Activated T-helper 17 cell treated with anti-CD3 and anti-CD28 coated beads, Interleukin-2, amount 50 U/mL, for 72 hours (primary cell): Measurements from ENCODE around the gene ARHGAP15. TPM values are rescaled to one million over a fixed set of nuclear protein-coding genes. Genes with fewer than 3 reads are reported as not detected.

ENCODE experiments used
- ATAC-seq: fragments of 150-1000 bp; cut with Tn5 transposase; replicated peaks from 2 replicates; pipeline ENCODE4 v1.10.0; 2021; ENCODE audit warnings: mild to moderate bottlenecking, moderate library complexity
- H3K27ac Mint-ChIP-seq: one replicate; pipeline ENCODE4 v1.8.0; 2022; ENCODE audit warnings: mixed read lengths
- H3K27me3 Mint-ChIP-seq: one replicate; pipeline ENCODE4 v1.8.0; 2022; ENCODE audit warnings: mixed read lengths
- H3K36me3 Mint-ChIP-seq: one replicate; pipeline ENCODE4 v1.8.0; 2022; ENCODE audit warnings: low read depth, mild to moderate bottlenecking, mixed read lengths
- H3K4me1 Mint-ChIP-seq: one replicate; pipeline ENCODE4 v1.8.0; 2022; ENCODE audit warnings: mixed read lengths
- H3K4me3 Mint-ChIP-seq: one replicate; pipeline ENCODE4 v1.8.0; 2022; ENCODE audit warnings: mild to moderate bottlenecking, mixed read lengths
- H3K9me3 Mint-ChIP-seq: one replicate; pipeline ENCODE4 v1.8.0; 2022; ENCODE audit warnings: mixed read lengths
- total RNA-seq, 2 donors: library from RNA; stranded (reverse); gene quantifications; one replicate each; pipeline ENCODE4 v1.2.3, GENCODE V29; 2022

Gene ARHGAP15
- total RNA-seq, 2 donors from 2014 or later = 93.3 to 98.3 TPM

DNA sequence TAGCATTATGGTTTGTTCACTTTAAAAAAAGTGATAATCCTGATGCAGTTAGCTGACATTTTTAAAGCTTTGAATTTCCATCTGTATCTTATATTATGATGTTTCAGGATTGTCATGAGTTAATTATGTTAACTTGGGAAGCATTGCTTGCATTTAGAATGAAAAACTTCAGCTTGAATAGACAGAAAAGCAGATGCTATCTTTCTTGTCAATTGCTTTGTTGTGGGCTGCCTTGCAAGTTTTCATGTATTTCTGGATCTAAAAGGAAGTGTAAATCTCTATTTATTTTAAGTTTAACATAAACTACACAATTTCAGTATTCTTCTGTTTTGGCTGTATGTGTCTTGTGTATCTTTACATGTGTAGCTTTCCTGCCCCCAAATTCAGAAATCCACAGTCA lies 479.5 kb downstream of the ARHGAP15 start:
- Mint-ChIP-seq H3K27ac (no peak overlapping the region), H3K4me1 (peaks cover 23% of the 10 kb centered on the region), H3K4me3 (no peak overlapping the region), H3K36me3 (peaks cover 24% of the 10 kb centered on the region), H3K27me3 (no peaks in the 10 kb centered on the region), H3K9me3 (peaks cover under 1% of the 10 kb centered on the region)
- no peak for ATAC-seq

DNA sequence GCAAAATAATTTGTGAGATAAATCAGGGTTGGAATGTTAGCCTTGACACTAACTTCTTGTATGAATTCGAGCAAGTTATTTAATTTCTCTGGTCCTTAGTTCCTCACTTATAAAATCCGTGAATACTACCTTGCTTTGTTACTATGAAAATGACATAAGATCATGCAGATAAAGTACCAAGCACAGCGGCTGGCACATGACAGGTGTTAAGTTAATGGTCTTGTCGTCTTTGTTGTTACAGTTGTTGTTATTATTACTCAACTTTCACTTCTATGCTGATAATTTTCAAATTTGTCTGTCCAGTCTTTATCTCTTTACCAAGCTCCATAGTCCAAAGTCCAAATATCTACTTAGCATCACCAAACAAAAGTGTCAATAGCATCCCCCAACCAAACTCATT lies 482.1 kb downstream of the ARHGAP15 start:
- Mint-ChIP-seq H3K9me3 (peaks cover 3% of the 10 kb centered on the region), H3K4me1 (peaks cover 27% of the 10 kb centered on the region), H3K4me3 (no peak overlapping the region), H3K36me3 (peaks cover 39% of the 10 kb centered on the region), H3K27ac (peak overlapping the region; percentile 3), H3K27me3 (no peaks in the 10 kb centered on the region)
- ATAC-seq = no peak

DNA sequence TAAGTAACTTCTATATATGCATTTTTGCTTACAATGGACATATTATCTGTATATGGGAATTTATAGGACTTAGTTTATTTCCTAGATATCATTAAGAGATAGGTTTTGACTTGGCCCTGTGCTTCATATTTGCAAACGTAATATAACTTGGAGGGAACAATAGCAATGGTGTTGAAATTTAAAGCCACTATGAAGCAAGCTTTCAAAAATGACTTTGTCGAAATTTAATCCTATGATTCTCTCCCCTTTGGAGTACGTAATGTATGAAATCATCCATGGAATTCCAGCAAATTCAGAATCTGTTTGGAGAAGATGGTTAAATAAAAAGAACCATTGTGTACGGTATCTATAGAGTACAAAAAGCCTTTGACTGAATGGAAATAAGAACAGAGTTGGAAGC lies 486.3 kb downstream of the ARHGAP15 start:
- Mint-ChIP-seq H3K36me3 (peaks cover 27% of the 10 kb centered on the region), H3K27me3 (no peaks in the 10 kb centered on the region), H3K27ac (no peak overlapping the region), H3K4me3 (no peak overlapping the region), H3K4me1 (peaks cover 18% of the 10 kb centered on the region), H3K9me3 (peaks cover 3% of the 10 kb centered on the region)
- ATAC-seq = no peak

DNA sequence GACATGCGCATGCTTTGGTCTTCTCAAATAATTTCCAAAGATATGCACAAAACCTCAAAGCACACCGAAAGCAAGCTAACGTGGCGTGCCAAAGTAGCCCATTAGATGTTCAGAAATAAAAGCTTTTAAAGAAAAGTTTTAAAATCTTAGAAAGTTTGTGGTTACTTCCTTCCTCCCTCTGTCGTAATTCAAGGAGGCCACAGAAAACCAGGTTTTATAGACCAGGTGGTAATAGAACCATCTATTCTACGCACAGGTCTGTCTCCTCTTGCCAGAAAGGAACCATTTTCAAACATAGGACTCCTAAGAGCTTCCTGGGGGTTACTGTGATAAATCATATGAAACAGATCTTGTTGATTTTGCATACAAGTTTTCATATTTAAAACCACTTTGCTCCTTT lies 487.2 kb downstream of the ARHGAP15 start:
- H3K4me3 Mint-ChIP-seq = no peak overlapping the region
- ATAC-seq = no peak
- peaks cover 12% of the 10 kb centered on the region for H3K4me1 Mint-ChIP-seq
- H3K36me3 Mint-ChIP-seq = peaks cover 27% of the 10 kb centered on the region
- no peaks in the 10 kb centered on the region for H3K27me3 Mint-ChIP-seq
- H3K27ac Mint-ChIP-seq = no peak overlapping the region
- H3K9me3 Mint-ChIP-seq = peaks cover 3% of the 10 kb centered on the region

DNA sequence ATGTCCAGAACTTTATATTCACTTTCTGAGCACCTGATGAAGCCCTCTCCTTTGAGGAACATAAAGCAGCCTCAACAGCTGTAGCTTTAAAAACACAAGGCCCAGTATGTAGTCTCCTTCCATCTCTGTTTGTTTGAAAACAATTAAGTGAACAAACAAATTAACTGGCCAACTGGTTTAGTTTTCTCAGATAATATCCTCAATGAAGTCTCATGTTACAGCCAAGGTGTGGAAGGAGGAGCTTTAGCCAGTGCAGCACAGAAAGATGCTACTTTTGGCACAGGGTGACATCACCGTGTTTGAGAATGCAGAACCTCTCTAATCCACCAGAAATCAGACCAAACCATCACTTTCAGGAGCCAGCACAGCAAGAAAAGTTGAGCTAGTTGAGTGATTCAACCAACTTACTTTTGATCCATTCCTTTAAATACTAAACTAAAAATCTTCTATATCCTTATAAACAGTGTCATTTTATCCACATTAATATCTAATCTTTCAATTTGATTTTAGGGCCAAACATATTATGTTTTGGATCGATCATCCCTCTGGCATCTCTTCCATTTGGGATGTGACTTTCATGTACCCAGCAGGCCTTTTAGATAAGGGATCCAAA lies 488.7 kb downstream of the ARHGAP15 start:
- H3K4me1 Mint-ChIP-seq = peaks cover 7% of the 10 kb centered on the region
- no peak overlapping the region for H3K27ac Mint-ChIP-seq
- H3K36me3 Mint-ChIP-seq = peaks cover 42% of the 10 kb centered on the region
- H3K4me3 Mint-ChIP-seq = no peak overlapping the region
- H3K27me3 Mint-ChIP-seq = no peaks in the 10 kb centered on the region
- ATAC-seq = no peak
- H3K9me3 Mint-ChIP-seq = peaks cover 3% of the 10 kb centered on the region

DNA sequence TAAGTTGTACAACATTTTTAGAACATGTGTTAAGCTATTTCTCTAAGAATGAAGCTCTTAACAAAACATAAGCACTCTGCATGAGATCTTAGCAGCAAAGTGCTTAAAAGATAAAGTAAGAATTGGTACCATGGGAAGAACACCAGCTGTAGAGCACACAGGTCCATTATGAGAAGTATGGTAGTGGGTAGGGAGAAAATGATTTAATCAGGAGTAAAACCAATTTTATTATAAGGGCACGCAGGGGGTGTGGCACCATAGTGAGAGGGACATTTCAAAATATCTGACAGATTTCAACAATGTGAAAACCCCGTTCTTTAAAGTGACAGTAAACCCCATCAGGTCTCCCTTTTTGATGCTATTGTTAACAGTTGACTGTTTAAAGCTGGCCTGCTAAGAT lies 492.9 kb downstream of the ARHGAP15 start:
- Mint-ChIP-seq H3K4me3 (no peak overlapping the region), H3K27ac (no peak overlapping the region), H3K9me3 (no peaks in the 10 kb centered on the region), H3K4me1 (peaks cover 5% of the 10 kb centered on the region), H3K27me3 (no peaks in the 10 kb centered on the region), H3K36me3 (peaks cover 65% of the 10 kb centered on the region)
- ATAC-seq = no peak

DNA sequence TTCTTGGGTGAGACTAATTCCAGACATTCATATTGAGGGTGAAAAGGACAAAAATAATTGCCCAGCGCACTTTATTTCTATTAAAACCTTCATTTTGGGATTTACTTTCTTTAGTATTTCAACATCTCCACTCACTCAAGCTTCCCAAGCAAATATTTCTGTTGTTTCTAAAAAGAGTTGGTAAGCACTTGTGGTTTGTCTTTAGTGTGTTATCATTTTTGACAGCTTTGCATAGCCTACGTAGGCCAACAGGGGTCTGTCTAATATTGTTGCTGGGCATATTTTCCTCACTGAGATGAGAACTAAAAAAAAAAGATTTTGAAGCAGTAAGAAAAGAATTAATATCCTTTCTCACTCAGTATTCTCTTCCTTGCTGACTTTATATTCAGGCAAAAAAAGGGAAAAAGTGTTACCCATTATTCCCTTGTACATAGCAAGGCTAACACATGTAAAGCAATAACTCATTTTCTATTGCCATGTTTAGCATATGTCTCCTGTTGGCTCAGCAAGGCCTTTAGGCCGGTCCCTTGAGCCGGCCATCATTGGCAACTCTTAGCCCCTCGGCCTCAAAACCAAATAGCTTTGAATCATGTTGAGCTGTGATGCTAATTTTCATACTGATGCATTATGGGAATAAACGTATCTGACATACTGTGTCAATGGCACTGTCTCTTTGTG lies 494.2 kb downstream of the ARHGAP15 start:
- H3K27me3 Mint-ChIP-seq = no peaks in the 10 kb centered on the region
- peaks cover 69% of the 10 kb centered on the region for H3K36me3 Mint-ChIP-seq
- no peak overlapping the region for H3K27ac Mint-ChIP-seq
- H3K4me3 Mint-ChIP-seq = no peak overlapping the region
- H3K9me3 Mint-ChIP-seq = no peaks in the 10 kb centered on the region
- peaks cover 5% of the 10 kb centered on the region for H3K4me1 Mint-ChIP-seq
- ATAC-seq = no peak

DNA sequence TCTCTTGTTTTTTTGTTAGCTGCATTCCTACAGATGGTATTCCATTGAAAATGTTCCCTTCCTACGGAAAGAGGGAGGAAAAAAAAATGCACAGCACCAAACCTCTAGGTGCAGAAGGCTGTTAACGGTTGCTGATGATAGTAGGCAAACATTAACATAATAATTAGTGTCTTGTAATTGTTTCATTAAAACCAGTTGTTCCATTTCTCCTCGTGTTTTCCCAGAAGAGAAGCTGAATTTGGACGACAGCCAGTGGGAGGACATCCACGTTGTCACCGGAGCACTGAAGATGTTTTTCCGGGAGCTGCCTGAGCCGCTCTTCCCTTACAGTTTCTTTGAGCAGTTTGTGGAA lies 494.7 kb downstream of the ARHGAP15 start:
- peaks cover 74% of the 10 kb centered on the region for H3K36me3 Mint-ChIP-seq
- ATAC-seq = no peak
- H3K4me1 Mint-ChIP-seq = peaks cover 5% of the 10 kb centered on the region
- H3K9me3 Mint-ChIP-seq = no peaks in the 10 kb centered on the region
- H3K27ac Mint-ChIP-seq = no peak overlapping the region
- no peaks in the 10 kb centered on the region for H3K27me3 Mint-ChIP-seq
- H3K4me3 Mint-ChIP-seq = no peak overlapping the region

DNA sequence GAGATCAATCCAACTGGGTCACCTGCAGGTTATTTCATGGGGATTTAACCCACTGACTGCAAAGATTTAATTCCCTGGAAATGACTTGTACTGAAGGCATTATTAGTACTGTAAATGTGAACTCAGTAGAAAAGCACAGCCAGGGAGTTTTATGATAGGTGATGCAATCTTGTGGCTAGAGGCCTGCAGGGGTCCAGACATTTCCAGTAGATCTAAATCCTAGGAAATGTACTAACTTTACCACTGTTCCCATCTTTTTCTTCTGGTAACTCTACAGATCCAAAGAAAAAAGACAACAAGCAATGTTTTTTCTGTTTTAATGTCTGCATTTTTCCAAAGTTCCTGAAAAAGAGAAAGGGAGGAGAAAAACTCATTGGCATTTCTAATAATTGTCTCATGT lies 500.1 kb downstream of the ARHGAP15 start:
- no peak overlapping the region for H3K27ac Mint-ChIP-seq
- H3K4me1 Mint-ChIP-seq = peaks cover 9% of the 10 kb centered on the region
- no peaks in the 10 kb centered on the region for H3K9me3 Mint-ChIP-seq
- ATAC-seq = no peak
- no peak overlapping the region for H3K4me3 Mint-ChIP-seq
- peaks cover 91% of the 10 kb centered on the region for H3K36me3 Mint-ChIP-seq
- H3K27me3 Mint-ChIP-seq = no peaks in the 10 kb centered on the region

DNA sequence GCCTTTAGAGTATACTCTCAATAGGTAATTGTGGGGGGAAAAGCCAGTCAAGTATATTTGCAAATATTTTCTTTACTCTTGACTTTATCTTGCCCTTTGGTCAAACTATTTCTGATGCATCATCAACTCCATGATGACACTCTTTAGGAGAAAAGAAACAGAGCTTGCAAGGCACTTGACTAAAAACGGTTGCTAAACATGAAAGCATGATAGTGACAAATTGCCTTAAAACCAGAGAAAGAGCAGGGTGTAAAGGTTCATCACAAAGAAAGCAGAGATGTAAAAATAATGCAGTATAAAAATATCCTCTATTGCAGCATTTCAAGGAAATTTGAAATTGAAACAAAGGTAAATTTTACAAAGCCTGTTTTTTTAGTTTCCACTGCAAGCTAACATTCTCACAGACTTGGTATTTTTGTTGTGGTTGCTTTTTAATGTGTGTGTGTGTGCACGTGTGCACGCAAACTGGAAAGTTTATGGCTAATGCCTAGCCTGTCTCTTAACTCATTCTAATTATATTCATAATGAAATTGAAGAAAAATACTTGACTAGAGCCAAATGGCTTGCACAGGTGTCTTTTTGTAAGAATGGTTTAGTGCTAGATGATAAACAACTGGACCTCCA lies 503.6 kb downstream of the ARHGAP15 start:
- no peak overlapping the region for H3K27ac Mint-ChIP-seq
- no peak overlapping the region for H3K4me3 Mint-ChIP-seq
- peaks cover 4% of the 10 kb centered on the region for H3K4me1 Mint-ChIP-seq
- no peaks in the 10 kb centered on the region for H3K9me3 Mint-ChIP-seq
- ATAC-seq = no peak
- no peaks in the 10 kb centered on the region for H3K27me3 Mint-ChIP-seq
- peaks cover 91% of the 10 kb centered on the region for H3K36me3 Mint-ChIP-seq

DNA sequence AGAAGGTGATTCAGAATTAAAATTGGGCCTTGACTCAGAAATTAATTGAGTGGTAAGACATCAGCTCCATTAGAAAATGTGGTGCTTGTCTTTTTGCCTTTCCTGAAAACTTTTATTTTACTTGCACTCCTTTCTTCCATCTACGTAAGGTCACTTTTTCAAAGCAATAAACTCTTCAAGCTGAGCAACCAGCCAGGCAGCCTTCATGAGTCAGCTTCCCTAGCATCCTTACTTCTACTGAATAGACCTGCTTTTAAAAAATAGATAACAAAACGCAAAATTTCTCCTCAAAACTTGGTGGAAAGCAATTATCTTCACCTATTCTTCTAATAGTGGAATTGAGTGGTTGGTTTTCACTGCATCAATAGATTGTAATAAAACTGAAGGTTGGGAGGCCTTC lies 504.2 kb downstream of the ARHGAP15 start:
- peaks cover 85% of the 10 kb centered on the region for H3K36me3 Mint-ChIP-seq
- no peaks in the 10 kb centered on the region for H3K27me3 Mint-ChIP-seq
- H3K9me3 Mint-ChIP-seq = no peaks in the 10 kb centered on the region
- H3K4me1 Mint-ChIP-seq = peaks cover 4% of the 10 kb centered on the region
- ATAC-seq = no peak
- H3K27ac Mint-ChIP-seq = peak overlapping the region; percentile 2
- no peak overlapping the region for H3K4me3 Mint-ChIP-seq

DNA sequence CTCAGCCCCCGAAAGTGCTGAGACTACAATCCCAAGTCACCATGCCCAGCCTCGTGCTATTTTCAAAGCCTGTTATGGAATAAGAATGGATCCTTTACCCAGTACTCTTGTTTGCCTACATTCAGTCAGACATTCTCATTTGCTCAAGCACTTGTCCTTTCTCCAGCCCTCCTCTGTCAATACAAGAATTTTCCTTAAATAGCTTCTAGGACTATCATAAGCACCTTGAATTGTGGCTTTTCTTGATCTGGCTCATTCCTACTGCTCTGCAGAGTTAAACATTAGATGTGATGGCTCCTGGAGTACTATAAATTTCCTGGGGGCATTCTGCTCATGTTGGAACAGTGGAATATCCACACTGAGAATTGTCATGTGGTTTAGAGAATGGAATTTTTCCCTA lies 506.1 kb downstream of the ARHGAP15 start:
- no peak for ATAC-seq
- Mint-ChIP-seq H3K27me3 (no peaks in the 10 kb centered on the region), H3K4me1 (peaks cover 4% of the 10 kb centered on the region), H3K36me3 (peaks cover 88% of the 10 kb centered on the region), H3K27ac (no peak overlapping the region), H3K4me3 (no peak overlapping the region), H3K9me3 (no peaks in the 10 kb centered on the region)

DNA sequence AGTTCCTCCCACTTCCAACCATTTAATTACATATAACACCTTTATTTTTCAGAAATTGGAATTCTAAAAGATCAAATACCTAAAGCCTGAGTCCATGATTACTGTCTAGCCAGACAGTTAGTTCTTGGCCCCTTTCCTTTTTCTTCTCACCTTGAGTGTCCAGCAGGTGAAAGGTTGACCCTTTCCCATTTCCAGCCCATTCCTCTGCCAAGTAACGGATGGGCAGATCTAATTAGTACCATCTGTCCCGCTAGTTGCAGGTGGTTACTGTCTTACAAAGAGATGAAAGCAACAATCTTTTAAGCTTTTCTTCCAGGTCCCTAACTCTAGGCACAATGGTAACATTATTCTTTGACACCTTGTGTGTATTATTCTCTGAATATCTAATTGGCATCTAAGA lies 506.7 kb downstream of the ARHGAP15 start:
- no peaks in the 10 kb centered on the region for H3K27me3 Mint-ChIP-seq
- no peak for ATAC-seq
- H3K4me1 Mint-ChIP-seq = peaks cover 4% of the 10 kb centered on the region
- H3K9me3 Mint-ChIP-seq = no peaks in the 10 kb centered on the region
- no peak overlapping the region for H3K4me3 Mint-ChIP-seq
- peaks cover 88% of the 10 kb centered on the region for H3K36me3 Mint-ChIP-seq
- no peak overlapping the region for H3K27ac Mint-ChIP-seq

DNA sequence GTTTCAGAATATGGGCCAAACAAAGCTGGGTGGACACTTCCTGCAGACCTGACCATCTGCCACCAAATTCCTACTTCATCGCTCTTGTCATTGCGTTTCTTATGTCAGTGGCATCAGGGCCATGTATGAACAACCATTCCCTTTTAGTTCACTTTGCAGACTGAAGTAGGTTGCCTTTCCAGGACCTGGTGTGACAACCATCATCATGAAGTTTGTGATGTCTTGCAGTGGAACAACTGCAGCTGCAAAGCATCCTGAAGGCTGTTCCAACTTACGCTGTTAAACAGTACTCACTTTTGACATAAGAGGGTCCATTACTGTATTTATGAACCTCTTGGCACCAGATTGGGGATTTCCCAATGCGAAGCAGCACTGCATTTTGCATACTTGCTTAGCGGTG lies 511.6 kb downstream of the ARHGAP15 start:
- H3K27me3 Mint-ChIP-seq = no peaks in the 10 kb centered on the region
- ATAC-seq = no peak
- no peak overlapping the region for H3K4me3 Mint-ChIP-seq
- no peaks in the 10 kb centered on the region for H3K9me3 Mint-ChIP-seq
- no peak overlapping the region for H3K27ac Mint-ChIP-seq
- peaks cover 78% of the 10 kb centered on the region for H3K36me3 Mint-ChIP-seq
- H3K4me1 Mint-ChIP-seq = peaks cover 4% of the 10 kb centered on the region

DNA sequence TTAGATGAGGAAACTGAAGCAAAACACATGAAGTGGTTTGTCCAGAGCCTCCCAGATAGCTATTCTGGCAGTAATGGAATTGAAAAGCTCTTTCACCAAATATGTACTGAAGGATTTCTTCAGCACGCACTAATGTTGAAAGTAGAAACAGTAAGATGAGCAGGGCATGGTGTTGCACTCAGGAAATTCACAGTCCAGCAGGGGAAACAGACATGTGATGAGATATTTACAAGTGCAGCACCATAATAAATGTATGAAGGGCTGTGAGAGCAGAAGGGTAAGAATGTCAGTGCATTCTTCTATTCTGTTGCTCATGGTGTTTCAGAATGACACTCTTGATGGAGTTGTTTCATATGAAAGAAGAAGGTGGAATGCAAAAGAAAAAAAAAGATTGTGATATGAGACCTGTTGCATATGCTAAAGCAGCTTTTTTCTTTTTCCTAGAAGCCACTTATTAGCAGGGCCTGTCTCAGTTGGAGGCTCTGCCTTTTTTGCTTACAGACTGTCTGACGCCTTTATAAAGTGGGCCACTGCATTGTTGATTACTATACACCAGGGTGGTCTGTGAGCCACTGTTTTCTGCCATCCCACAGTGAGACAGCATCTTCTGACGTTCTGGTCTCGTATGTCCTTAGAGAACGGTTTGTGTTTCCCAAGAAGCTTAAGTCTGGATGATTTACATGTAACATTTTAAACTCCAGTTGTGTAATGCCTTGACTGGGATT lies 516.9 kb downstream of the ARHGAP15 start:
- H3K4me1 Mint-ChIP-seq = peaks cover 4% of the 10 kb centered on the region
- H3K9me3 Mint-ChIP-seq = peaks cover 6% of the 10 kb centered on the region
- H3K4me3 Mint-ChIP-seq = no peak overlapping the region
- H3K27me3 Mint-ChIP-seq = no peaks in the 10 kb centered on the region
- H3K36me3 Mint-ChIP-seq = peaks cover 89% of the 10 kb centered on the region
- peak; percentile 32 for ATAC-seq
- H3K27ac Mint-ChIP-seq = no peak overlapping the region
